ENCODE measurements around the gene ABLIM2. TPM values are rescaled to one million over a fixed set of nuclear protein-coding genes. Genes with fewer than 3 reads are reported as not detected.

The ABLIM2 gene
- total and polyA plus RNA-seq, 10 of the 15 experiments (the other 5 are each of a cell fraction or from before 2014, with no cell fraction given) = 0.03 to 0.15 (median 0.05) TPM; not detected in 7

GRCh38 chr4:8069102-8069752 lies 89.4 kb downstream of the ABLIM2 start:
- DNase-seq (ENCODE audit: low read depth, low spot score) (no peak), FAIRE-seq (no peak), ATAC-seq (no peak)
- Histone ChIP-seq H3K27me3 (replicated peaks in 1 of 2; ENCODE audit: control insufficient read depth in 2 of 2, insufficient read depth in 2 of 2, low read length in 1 of 2) (no peaks in the 10 kb centered on the region; a peak in 1 of 4 replicates), H4K20me1 (ENCODE audit: control insufficient read depth, insufficient read depth) (no peaks in the 10 kb centered on the region), H3K9me3 (replicated peaks; ENCODE audit: control insufficient read depth, insufficient read depth, low read length) (peaks cover 4% of the 10 kb centered on the region; the same call in 2 of the 3 replicates), H3K36me3 (ENCODE audit: control insufficient read depth in 2 of 2, insufficient read depth in 2 of 2, low read length in 1 of 2) (no peaks in the 10 kb centered on the region), H3K79me2 (ENCODE audit: control insufficient read depth, insufficient read depth, low read length) (no peaks in the 10 kb centered on the region), H3K9ac (ENCODE audit: control insufficient read depth, insufficient read depth, low read length) (no peak overlapping the region), H3K4me3 (no peak overlapping the region), H3K4me1 (ENCODE audit: control insufficient read depth, insufficient read depth, low read length) (no peaks in the 10 kb centered on the region), H2AFZ (ENCODE audit: control insufficient read depth, low read depth, low read length) (no peak overlapping the region), H3K27ac (ENCODE audit: control insufficient read depth, insufficient read depth) (no peak overlapping the region), H3K4me2 (ENCODE audit: control insufficient read depth, insufficient read depth) (no peak overlapping the region)
- in situ Hi-C loops (cut with MboI) = no loop called here
- SMC1A ChIA-PET (ENCODE audit: uncharacterized antibody, unreplicated experiment) = no interaction called here
- intact Hi-C loops (cut with micrococcal nuclease; ENCODE audit: unreplicated experiment) = no loop called here
- no TSS peak for BruUV-seq (replicated peaks)
- RAD21 ChIA-PET (ENCODE audit: unreplicated experiment) = no interaction called here
- CTCF ChIA-PET = interaction anchor here (0.6 kb wide), 1 partner anchor 107 kb away, joined by 4 read pairs; no protein-coding TSS in a partner anchor
- WGBS (ENCODE audit: insufficient coverage, insufficient replicate concordance, low lambda C conversion rate, missing lambda C conversion rate) = 34% methylated on average over 25 of the region's 27 CpGs
- POLR2A ChIA-PET = no interaction called here
- TF ChIP-seq STAT3 (IDR thresholded peaks at IDR 0.05; ENCODE audit: low read depth, low read length) (no peak), RELA (IDR thresholded peaks at IDR 0.05; ENCODE audit: borderline replicate concordance, partially characterized antibody) (no peak), ZNF687 (IDR thresholded peaks at IDR 0.05) (no peak), ZNF622 (IDR thresholded peaks at IDR 0.05) (no peak), CUX1 (IDR thresholded peaks at IDR 0.05; ENCODE audit: insufficient replicate concordance, low read depth, low read length) (no peak), NBN (IDR thresholded peaks at IDR 0.05) (no peak), LARP7 (IDR thresholded peaks at IDR 0.05) (no peak), FOXK2 (IDR thresholded peaks at IDR 0.05) (no peak)
- TF ChIP-seq, protein P1, sequence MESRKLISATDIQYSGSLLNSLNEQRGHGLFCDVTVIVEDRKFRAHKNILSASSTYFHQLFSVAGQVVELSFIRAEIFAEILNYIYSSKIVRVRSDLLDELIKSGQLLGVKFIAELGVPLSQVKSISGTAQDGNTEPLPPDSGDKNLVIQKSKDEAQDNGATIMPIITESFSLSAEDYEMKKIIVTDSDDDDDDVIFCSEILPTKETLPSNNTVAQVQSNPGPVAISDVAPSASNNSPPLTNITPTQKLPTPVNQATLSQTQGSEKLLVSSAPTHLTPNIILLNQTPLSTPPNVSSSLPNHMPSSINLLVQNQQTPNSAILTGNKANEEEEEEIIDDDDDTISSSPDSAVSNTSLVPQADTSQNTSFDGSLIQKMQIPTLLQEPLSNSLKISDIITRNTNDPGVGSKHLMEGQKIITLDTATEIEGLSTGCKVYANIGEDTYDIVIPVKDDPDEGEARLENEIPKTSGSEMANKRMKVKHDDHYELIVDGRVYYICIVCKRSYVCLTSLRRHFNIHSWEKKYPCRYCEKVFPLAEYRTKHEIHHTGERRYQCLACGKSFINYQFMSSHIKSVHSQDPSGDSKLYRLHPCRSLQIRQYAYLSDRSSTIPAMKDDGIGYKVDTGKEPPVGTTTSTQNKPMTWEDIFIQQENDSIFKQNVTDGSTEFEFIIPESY (IDR thresholded peaks at IDR 0.05) = no peak
